ENCODE measurements around the gene PAXX. TPM values are rescaled to one million over a fixed set of nuclear protein-coding genes. Genes with fewer than 3 reads are reported as not detected.
A peak's percentile ranks its signal among the peaks of the same experiment; 100 is the strongest.

PAXX gene
- total and polyA plus RNA-seq, 9 donors, result 1.1 to 48.9 (median 37.5) TPM

- TF ChIP-seq POLR2A (IDR thresholded peaks at IDR 0.05), result no peak
- TF ChIP-seq CTCF (IDR thresholded peaks at IDR 0.05), result no peak
- TF ChIP-seq EP300 (IDR thresholded peaks at IDR 0.05), result no peak
- H3K27ac ChIP-seq, result no peak overlapping the region
- no peaks in the 10 kb centered on the region for H3K9me3 ChIP-seq
- no peaks in the 10 kb centered on the region for H3K27me3 ChIP-seq
- intact Hi-C loops (cut with DNase I), result loop anchor here in 1 of 4 donors (5.0 kb wide), 1 partner anchor 42 kb away; no protein-coding TSS in a partner anchor
- H3K4me3 ChIP-seq, result no peak overlapping the region
- H3K36me3 ChIP-seq, result no peaks in the 10 kb centered on the region
- H3K4me1 ChIP-seq (ENCODE audit: insufficient read depth), result peaks cover 3% of the 10 kb centered on the region
- WGBS, 3 donors, result 84 to 85% (median 84%) methylated on average over 18 to 21 of the region's 21 CpGs
- DNase-seq, result no peak
These were observed 33.3 kb downstream of the PAXX start for GRCh38 chr9:137025517-137025966.

- Histone ChIP-seq H3K9me3 (no peaks in the 10 kb centered on the region), H3K27me3 (no peaks in the 10 kb centered on the region), H3K4me1 (ENCODE audit: insufficient read depth) (peaks cover 3% of the 10 kb centered on the region), H3K27ac (no peak overlapping the region), H3K4me3 (no peak overlapping the region), H3K36me3 (no peaks in the 10 kb centered on the region)
- WGBS, 3 donors, result 80 to 85% (median 85%) methylated on average over 1 to 2 of the region's 2 CpGs
- DNase-seq, result no peak
- TF ChIP-seq POLR2A (IDR thresholded peaks at IDR 0.05), result no peak
- intact Hi-C loops (cut with DNase I), result loop anchor here in 1 of 4 donors (5.0 kb wide), 1 partner anchor 41 kb away; no protein-coding TSS in a partner anchor
These were observed 34.2 kb downstream of the PAXX start for GRCh38 chr9:137026384-137026783.

- Histone ChIP-seq H3K27ac (no peak overlapping the region), H3K9me3 (no peaks in the 10 kb centered on the region), H3K27me3 (no peaks in the 10 kb centered on the region), H3K36me3 (no peaks in the 10 kb centered on the region), H3K4me1 (ENCODE audit: insufficient read depth) (peaks cover 3% of the 10 kb centered on the region), H3K4me3 (no peak overlapping the region)
- TF ChIP-seq EP300 (IDR thresholded peaks at IDR 0.05) (no peak), POLR2A (IDR thresholded peaks at IDR 0.05) (no peak)
- intact Hi-C loops (cut with DNase I), result loop anchor here in 1 of 4 donors (5.0 kb wide), 1 partner anchor 40 kb away; no protein-coding TSS in a partner anchor
- WGBS, 3 donors, result 87 to 92% (median 89%) methylated on average over 4 of the region's 4 CpGs
- DNase-seq, result no peak
These were observed 34.6 kb downstream of the PAXX start for GRCh38 chr9:137026828-137027227.

- Histone ChIP-seq H3K4me3 (peak within 1 kb of the TSS; percentile 53), H3K4me1 (ENCODE audit: insufficient read depth) (peaks cover 3% of the 10 kb centered on the region), H3K9me3 (no peaks in the 10 kb centered on the region), H3K27ac (peak within 1 kb of the TSS in 1 of 2 donors; percentile 55), H3K27me3 (no peaks in the 10 kb centered on the region), H3K36me3 (no peaks in the 10 kb centered on the region)
- 5 to 13% (median 7%) methylated on average over 40 to 95 of the region's 95 CpGs for WGBS, 3 donors
- no peak for TF ChIP-seq CTCF (IDR thresholded peaks at IDR 0.05)
- TF ChIP-seq EP300 (IDR thresholded peaks at IDR 0.05), result no peak
- no peak for TF ChIP-seq POLR2A (IDR thresholded peaks at IDR 0.05)
- peak in 1 of 5 donors; percentile 63 for DNase-seq
- intact Hi-C loops (cut with DNase I), result loop anchor here in 1 of 4 donors (5.0 kb wide), 1 partner anchor 40 kb away; no protein-coding TSS in a partner anchor
These were observed 35.4 kb downstream of the PAXX start, which contains the start of gene ABCA2 for GRCh38 chr9:137027369-137028262. Gene ABCA2 (minus strand): TSS chr9:137028237. CDS start chr9:137028140, 97 bp downstream.

- Histone ChIP-seq H3K27ac (no peak overlapping the region), H3K36me3 (no peaks in the 10 kb centered on the region), H3K4me1 (ENCODE audit: insufficient read depth) (peaks cover 3% of the 10 kb centered on the region), H3K9me3 (no peaks in the 10 kb centered on the region), H3K4me3 (peak overlapping the region; percentile 53), H3K27me3 (no peaks in the 10 kb centered on the region)
- TF ChIP-seq EP300 (IDR thresholded peaks at IDR 0.05), result no peak
- WGBS, 3 donors, result 0 to 1% (median 0%) methylated on average over 38 to 98 of the region's 98 CpGs
- peak in 2 of 5 donors; percentile 53 to 55 for DNase-seq
- intact Hi-C loops (cut with DNase I), result loop anchor here in 1 of 4 donors (5.0 kb wide), 1 partner anchor 39 kb away; no protein-coding TSS in a partner anchor
These were observed 36.2 kb downstream of the PAXX start for GRCh38 chr9:137028263-137029057.
